ENCODE data around the gene SLC17A9.

DNA sequence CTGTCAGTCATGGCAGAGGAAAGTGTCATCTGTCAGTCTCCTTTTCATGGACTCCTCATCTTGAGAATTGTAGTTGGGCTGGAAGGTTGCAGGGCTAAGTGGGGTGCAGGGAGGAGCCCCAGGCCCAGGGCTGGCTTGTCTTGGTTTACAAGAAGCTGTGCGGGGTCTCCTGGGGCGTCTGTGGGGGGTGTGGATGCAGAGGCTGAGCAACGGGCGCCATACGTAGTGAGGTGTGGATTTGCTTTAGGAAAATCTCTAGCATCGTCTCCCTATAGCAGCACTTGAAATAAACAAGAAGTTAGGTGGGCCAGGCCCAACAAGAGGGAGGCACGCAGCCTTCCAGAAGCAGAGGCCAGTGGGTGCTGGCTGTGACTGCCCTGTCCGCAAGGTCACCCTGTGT is 1.8 kb upstream of the SLC17A9 start:
- TF ChIP-seq, protein P1, sequence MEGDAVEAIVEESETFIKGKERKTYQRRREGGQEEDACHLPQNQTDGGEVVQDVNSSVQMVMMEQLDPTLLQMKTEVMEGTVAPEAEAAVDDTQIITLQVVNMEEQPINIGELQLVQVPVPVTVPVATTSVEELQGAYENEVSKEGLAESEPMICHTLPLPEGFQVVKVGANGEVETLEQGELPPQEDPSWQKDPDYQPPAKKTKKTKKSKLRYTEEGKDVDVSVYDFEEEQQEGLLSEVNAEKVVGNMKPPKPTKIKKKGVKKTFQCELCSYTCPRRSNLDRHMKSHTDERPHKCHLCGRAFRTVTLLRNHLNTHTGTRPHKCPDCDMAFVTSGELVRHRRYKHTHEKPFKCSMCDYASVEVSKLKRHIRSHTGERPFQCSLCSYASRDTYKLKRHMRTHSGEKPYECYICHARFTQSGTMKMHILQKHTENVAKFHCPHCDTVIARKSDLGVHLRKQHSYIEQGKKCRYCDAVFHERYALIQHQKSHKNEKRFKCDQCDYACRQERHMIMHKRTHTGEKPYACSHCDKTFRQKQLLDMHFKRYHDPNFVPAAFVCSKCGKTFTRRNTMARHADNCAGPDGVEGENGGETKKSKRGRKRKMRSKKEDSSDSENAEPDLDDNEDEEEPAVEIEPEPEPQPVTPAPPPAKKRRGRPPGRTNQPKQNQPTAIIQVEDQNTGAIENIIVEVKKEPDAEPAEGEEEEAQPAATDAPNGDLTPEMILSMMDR (IDR thresholded peaks at IDR 0.05), result no peak
- no peak for TF ChIP-seq EZH2 (IDR thresholded peaks at IDR 0.05; ENCODE audit: borderline replicate concordance, insufficient read depth, low read depth, low read length, poor library complexity, severe bottlenecking)

Measured in B cell (primary cell).